Ecto neural progenitor cell (in vitro differentiated cells): ENCODE measurements around the gene GCFC2.

Source experiments
- DNase-seq: peaks from one replicate; pipeline ENCODE4 v3.0.0-alpha.2; 2018; ENCODE audit warnings: low spot score

The GCFC2 gene

DNA sequence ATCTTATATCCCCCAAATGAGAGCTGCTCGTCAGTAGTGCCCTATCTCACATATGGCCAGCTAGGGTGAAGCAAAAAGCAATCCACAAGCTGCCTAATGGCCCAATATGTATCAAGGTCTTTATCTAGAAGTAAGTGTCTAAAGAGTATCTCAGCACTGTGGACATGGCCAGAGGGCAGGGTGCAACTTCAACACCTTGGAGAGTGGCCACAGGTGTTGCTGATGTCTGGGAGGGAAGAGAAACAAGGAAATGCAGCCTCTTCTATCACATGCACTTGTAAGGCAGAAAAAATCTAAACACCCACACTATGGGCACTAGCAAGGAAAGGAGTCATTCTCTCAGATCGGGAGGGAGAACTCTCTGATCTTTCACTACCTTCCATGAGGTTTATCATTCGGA lies 87.8 kb downstream of the GCFC2 start:
- no peak for DNase-seq

DNA sequence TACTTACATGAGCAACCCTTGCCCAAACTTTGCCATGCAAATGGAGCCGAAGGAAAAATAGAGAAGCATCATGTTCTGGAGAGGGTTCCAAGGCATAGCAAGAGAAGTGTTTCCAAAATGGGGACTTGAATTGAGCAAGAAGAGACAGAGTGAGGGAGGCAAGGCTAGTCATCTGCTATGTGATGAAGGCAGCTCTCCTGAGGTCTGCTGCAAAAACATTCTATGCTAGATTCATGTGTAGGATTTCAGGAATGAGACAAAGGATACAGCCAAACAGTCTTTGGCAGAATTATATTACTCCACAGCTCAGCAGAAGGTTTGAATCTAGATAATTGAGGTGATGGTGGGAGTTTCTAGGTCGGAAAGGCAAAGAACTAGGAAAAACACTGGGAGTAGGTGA lies 88.2 kb downstream of the GCFC2 start:
- no peak for DNase-seq

GRCh38 chr2:75621228-75621627 lies 89.5 kb downstream of the GCFC2 start:
- DNase-seq = no peak

DNA sequence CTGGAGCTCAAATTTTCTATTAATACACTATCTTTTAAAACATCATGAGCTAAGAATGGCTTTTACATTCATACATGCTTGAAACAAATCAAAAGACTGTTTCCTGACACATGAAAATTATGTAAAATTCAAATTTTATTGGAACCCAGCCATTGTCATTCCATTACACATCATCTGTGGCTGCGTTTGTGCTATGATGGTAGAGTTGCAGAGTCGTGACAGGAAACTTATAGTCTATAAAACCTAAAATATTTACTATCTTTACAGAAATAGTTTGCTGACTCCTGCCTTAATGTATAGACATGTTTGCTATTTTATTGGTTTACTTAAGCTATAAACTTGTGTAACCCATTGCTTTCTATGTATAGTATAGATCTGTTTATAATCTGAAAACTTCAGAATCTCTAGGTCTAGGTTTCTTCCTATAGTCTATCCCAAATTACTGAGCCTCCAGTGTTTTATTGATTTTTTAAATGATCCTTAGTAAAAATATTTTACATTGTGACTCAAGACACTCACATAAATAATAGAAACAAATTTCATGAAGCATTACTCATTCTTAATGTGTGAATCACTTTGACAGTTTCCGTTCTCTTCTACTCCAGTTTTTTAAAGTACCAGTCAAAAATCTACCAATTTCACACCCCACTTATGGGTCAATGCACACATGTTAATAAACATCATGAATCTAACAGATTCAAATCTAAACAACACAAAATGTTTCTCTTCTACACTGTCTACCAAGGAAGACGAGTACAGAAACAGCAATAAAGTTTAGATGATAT lies 90.6 kb downstream of the GCFC2 start:
- DNase-seq = no peak

GRCh38 chr2:75616933-75617332 lies 93.8 kb downstream of the GCFC2 start:
- no peak for DNase-seq

DNA sequence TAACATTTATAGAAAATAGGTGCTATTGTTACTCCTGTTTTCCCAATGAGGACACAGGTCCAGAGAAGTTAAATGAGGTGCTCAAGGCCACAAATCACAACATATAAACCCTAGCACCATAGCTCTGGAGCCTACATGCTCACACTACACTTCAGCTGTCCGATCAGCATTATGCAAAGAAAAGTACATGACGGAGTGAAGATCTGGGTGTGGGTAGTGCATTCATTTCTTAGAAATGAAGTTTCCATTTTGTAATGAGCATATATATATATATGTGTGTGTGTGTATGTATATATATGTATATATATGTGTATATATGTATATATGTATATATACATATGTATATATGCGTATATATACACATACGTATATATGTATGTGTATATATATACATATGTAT lies 94.3 kb downstream of the GCFC2 start:
- DNase-seq = no peak

- no peak for DNase-seq
These were observed 96.5 kb downstream of the GCFC2 start for GRCh38 chr2:75614162-75614651.

- no peak for DNase-seq
These were observed 97.9 kb downstream of the GCFC2 start for GRCh38 chr2:75612862-75613243.
